Fibroblast of villous mesenchyme (primary cell): Measurements from ENCODE around the gene UBE2L6. TPM values are rescaled to one million over a fixed set of nuclear protein-coding genes. Genes with fewer than 3 reads are reported as not detected.

Experiments used
- DNase-seq: peaks from one replicate; pipeline ENCODE4 v3.0.0-alpha.2; 2010; ENCODE audit warnings: low read depth
- H3K4me3 ChIP-seq: 2 replicates; pipeline ENCODE4 v1.5.1; 2011; ENCODE audit warnings: low read depth, mild to moderate bottlenecking, low read length
- CTCF ChIP-seq: IDR thresholded peaks from 2 replicates; pipeline ENCODE4 v1.5.1; 2012; ENCODE audit warnings: low read depth, mild to moderate bottlenecking, low read length; ENCODE audit not compliant: insufficient read depth
- total RNA-seq: library from RNA; depleted of rRNA; stranded (reverse); fragments of >200 nt; gene quantifications from 2 replicates; pipeline ENCODE4 v1.2.3, GENCODE V29; 2012

Gene UBE2L6
- total RNA-seq, 1 donor = 73.0 TPM

GRCh38 chr11:57511741-57512430, 55.6 kb downstream of the UBE2L6 start:
- no peak for TF ChIP-seq CTCF
- no peak overlapping the region for H3K4me3 ChIP-seq
- DNase-seq = no peak

GRCh38 chr11:57508341-57509170, 58.9 kb downstream of the UBE2L6 start:
- DNase-seq = no peak
- no peak for TF ChIP-seq CTCF
- H3K4me3 ChIP-seq = no peak overlapping the region

GRCh38 chr11:57506522-57506921, 61.0 kb downstream of the UBE2L6 start:
- TF ChIP-seq CTCF = no peak
- DNase-seq = no peak
- no peak overlapping the region for H3K4me3 ChIP-seq

GRCh38 chr11:57504511-57504910, 63.0 kb downstream of the UBE2L6 start:
- DNase-seq = no peak
- no peak overlapping the region for H3K4me3 ChIP-seq
- no peak for TF ChIP-seq CTCF

- no peak for TF ChIP-seq CTCF
- DNase-seq = no peak
- H3K4me3 ChIP-seq = no peak overlapping the region
These were observed 64.6 kb downstream of the UBE2L6 start for GRCh38 chr11:57502870-57503269.

GRCh38 chr11:57502376-57502775, 65.1 kb downstream of the UBE2L6 start:
- no peak for TF ChIP-seq CTCF
- no peak for DNase-seq
- H3K4me3 ChIP-seq = no peak overlapping the region
